Natural killer cell (primary cell): ENCODE measurements around the gene CTIF. TPM values are rescaled to one million over a fixed set of nuclear protein-coding genes. Genes with fewer than 3 reads are reported as not detected.

Experiments used
- ATAC-seq, 3 donors: fragments of 150-1000 bp in 2 of 3; fragments of 200-7000 bp in 1 of 3; cut with Tn5 transposase; 1 replicate in 1 of 3; 2 replicates in 2 of 3; pipeline ENCODE4 v1.10.0; 2021; ENCODE audit warnings: mild to moderate bottlenecking in 2 of 3, moderate library complexity in 2 of 3
- DNase-seq, 2 donors: peaks; one replicate each; pipeline versions ENCODE4 v3.0.0 to v3.0.0-alpha.2; 2013 to 2021; ENCODE audit warnings: mixed read lengths in 1 of 2
- H3K27ac ChIP-seq: one replicate; pipeline ENCODE4 v1.5.1; 2013; ENCODE audit warnings: mild to moderate bottlenecking, low read length
- H3K27me3 ChIP-seq: one replicate; pipeline ENCODE4 v1.6.1; 2013; ENCODE audit warnings: low read length; ENCODE audit not compliant: control insufficient read depth, insufficient read depth
- H3K36me3 ChIP-seq: one replicate; pipeline ENCODE4 v1.6.1; 2013; ENCODE audit warnings: low read length; ENCODE audit not compliant: control insufficient read depth, insufficient read depth
- H3K4me1 ChIP-seq: one replicate; pipeline ENCODE4 v1.6.1; 2013; ENCODE audit warnings: low read length; ENCODE audit not compliant: control insufficient read depth, insufficient read depth
- H3K4me3 ChIP-seq: one replicate; pipeline ENCODE4 v1.5.1; 2013; ENCODE audit warnings: low read length
- H3K9me3 ChIP-seq: one replicate; pipeline ENCODE4 v1.6.1; 2013; ENCODE audit warnings: low read length; ENCODE audit not compliant: control insufficient read depth, insufficient read depth
- H3K27ac Mint-ChIP-seq, 2 donors: one replicate each; pipeline ENCODE4 v1.8.0; 2022; ENCODE audit warnings: mild to moderate bottlenecking in 2 of 2, mixed read lengths in 2 of 2, moderate library complexity in 1 of 2
- H3K27me3 Mint-ChIP-seq, 2 donors: one replicate each; pipeline ENCODE4 v1.8.0; 2022; ENCODE audit warnings: low read depth in 2 of 2, mixed read lengths in 2 of 2
- H3K36me3 Mint-ChIP-seq: one replicate; pipeline ENCODE4 v1.8.0; 2022; ENCODE audit warnings: mixed read lengths
- H3K4me1 Mint-ChIP-seq, 2 donors: one replicate each; pipeline ENCODE4 v1.8.0; 2022; ENCODE audit warnings: mixed read lengths in 2 of 2
- H3K4me3 Mint-ChIP-seq: one replicate; pipeline ENCODE4 v1.8.0; 2022; ENCODE audit warnings: mild to moderate bottlenecking, moderate library complexity, mixed read lengths
- H3K9me3 Mint-ChIP-seq, 2 donors: one replicate each; pipeline ENCODE4 v1.8.0; 2022; ENCODE audit warnings: mixed read lengths in 2 of 2
- WGBS: methylation state at CpG from one replicate; pipeline ENCODE4 v1.1.7; 2013; ENCODE audit warnings: missing lambda C conversion rate; ENCODE audit not compliant: insufficient coverage; 5-methylcytosine and 5-hydroxymethylcytosine counted together
- intact Hi-C: fragments of 100-400 bp; cut with micrococcal nuclease; formaldehyde crosslinking; loops from one replicate; pipeline ENCODE4 v1.14.2; 2022
- total RNA-seq, 4 donors: library from RNA; stranded (reverse); fragments of 120-200 nt in 1 of 4; gene quantifications; one replicate each; pipeline versions ENCODE4 v1.2.3 to v1.2.4, GENCODE V29; 2013 to 2022
- TF ChIP-seq, protein P1 (sequence below): fragments of 200-600 bp; IDR thresholded peaks from one replicate; pipeline ENCODE4 v1.8.0; 2022; ENCODE audit warnings: antibody characterized with exemption

Gene CTIF
- total RNA-seq, 3 donors from 2014 or later (not counting 1 experiment from before 2014, with no cell fraction given), result 6.9 to 10.2 (median 8.2) TPM

- Mint-ChIP-seq H3K4me3 (no peak overlapping the region), H3K9me3 (no peaks in the 10 kb centered on the region), H3K27ac (no peak overlapping the region), H3K27me3 (peaks cover 24 to 25% of the 10 kb centered on the region in 2 donors), H3K4me1 (no peaks in the 10 kb centered on the region), H3K36me3 (no peaks in the 10 kb centered on the region)
- no peak for DNase-seq
- Histone ChIP-seq H3K27me3 (no peaks in the 10 kb centered on the region), H3K4me1 (no peaks in the 10 kb centered on the region), H3K36me3 (no peaks in the 10 kb centered on the region), H3K4me3 (no peak overlapping the region), H3K27ac (no peak overlapping the region), H3K9me3 (no peaks in the 10 kb centered on the region)
- ATAC-seq, result no peak
- WGBS, result 88% methylated on average over 3 of the region's 3 CpGs
- TF ChIP-seq, protein P1, sequence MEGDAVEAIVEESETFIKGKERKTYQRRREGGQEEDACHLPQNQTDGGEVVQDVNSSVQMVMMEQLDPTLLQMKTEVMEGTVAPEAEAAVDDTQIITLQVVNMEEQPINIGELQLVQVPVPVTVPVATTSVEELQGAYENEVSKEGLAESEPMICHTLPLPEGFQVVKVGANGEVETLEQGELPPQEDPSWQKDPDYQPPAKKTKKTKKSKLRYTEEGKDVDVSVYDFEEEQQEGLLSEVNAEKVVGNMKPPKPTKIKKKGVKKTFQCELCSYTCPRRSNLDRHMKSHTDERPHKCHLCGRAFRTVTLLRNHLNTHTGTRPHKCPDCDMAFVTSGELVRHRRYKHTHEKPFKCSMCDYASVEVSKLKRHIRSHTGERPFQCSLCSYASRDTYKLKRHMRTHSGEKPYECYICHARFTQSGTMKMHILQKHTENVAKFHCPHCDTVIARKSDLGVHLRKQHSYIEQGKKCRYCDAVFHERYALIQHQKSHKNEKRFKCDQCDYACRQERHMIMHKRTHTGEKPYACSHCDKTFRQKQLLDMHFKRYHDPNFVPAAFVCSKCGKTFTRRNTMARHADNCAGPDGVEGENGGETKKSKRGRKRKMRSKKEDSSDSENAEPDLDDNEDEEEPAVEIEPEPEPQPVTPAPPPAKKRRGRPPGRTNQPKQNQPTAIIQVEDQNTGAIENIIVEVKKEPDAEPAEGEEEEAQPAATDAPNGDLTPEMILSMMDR, result no peak
- intact Hi-C loops, result no loop called here
Measured at GRCh38 chr18:48530399-48531081, 8.3 kb upstream of the CTIF start.

DNA sequence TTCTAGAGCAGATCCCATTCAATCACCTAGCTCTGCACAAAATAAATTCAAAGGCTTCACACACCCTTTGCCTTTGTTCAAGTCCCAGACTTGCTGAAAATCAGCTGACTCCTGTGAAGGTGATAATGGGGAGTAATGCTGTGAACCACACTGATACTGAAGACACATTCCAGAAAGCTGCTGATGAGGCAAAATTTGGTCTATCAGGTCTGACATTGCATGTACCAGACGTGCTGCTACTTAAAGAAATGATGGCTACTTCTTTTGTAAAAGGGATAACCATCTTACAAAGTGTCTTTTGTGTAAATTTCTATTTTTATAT lies 7.8 kb upstream of the CTIF start:
- Histone ChIP-seq H3K27ac (no peak overlapping the region), H3K4me3 (no peak overlapping the region), H3K4me1 (no peaks in the 10 kb centered on the region), H3K9me3 (no peaks in the 10 kb centered on the region), H3K36me3 (no peaks in the 10 kb centered on the region), H3K27me3 (no peaks in the 10 kb centered on the region)
- 83% methylated on average over 1 of the region's 1 CpG for WGBS
- H3K9me3 Mint-ChIP-seq, result no peaks in the 10 kb centered on the region
- no peaks in the 10 kb centered on the region for H3K4me1 Mint-ChIP-seq
- DNase-seq, result no peak
- H3K27ac Mint-ChIP-seq, result no peak overlapping the region
- TF ChIP-seq, protein P1, result no peak
- H3K4me3 Mint-ChIP-seq, result no peak overlapping the region
- H3K36me3 Mint-ChIP-seq, result no peaks in the 10 kb centered on the region
- intact Hi-C loops, result no loop called here
- H3K27me3 Mint-ChIP-seq, result peaks cover 24 to 25% of the 10 kb centered on the region in 2 donors
- ATAC-seq, result no peak

GRCh38 chr18:48531908-48532307 lies 6.9 kb upstream of the CTIF start:
- H3K27ac ChIP-seq, result no peak overlapping the region
- H3K4me3 ChIP-seq, result no peak overlapping the region
- H3K9me3 ChIP-seq, result no peaks in the 10 kb centered on the region
- DNase-seq (no peak), ATAC-seq (no peak)
- Mint-ChIP-seq H3K4me3 (no peak overlapping the region), H3K27me3 (peaks cover 24 to 25% of the 10 kb centered on the region in 2 donors), H3K36me3 (no peaks in the 10 kb centered on the region), H3K9me3 (no peaks in the 10 kb centered on the region), H3K4me1 (no peaks in the 10 kb centered on the region), H3K27ac (no peak overlapping the region)
- intact Hi-C loops, result no loop called here
- H3K4me1 ChIP-seq, result no peaks in the 10 kb centered on the region
- no peaks in the 10 kb centered on the region for H3K36me3 ChIP-seq
- 78% methylated on average over 3 of the region's 3 CpGs for whole genome bisulfite sequencing
- TF ChIP-seq, protein P1, result no peak
- no peaks in the 10 kb centered on the region for H3K27me3 ChIP-seq
